NK-92 treated with Interleukin-12 subunit alpha and Interleukin-12 subunit beta, amount 100 ng/mL, for 24 hours (cell line): ENCODE measurements around the gene SPECC1L.

Experiments used
- DNase-seq: peaks from one replicate; lab custom pipeline; 2025; lab: John Stamatoyannopoulos, UW

Gene SPECC1L

GRCh38 chr22:24398409-24398808, 127.8 kb downstream of the SPECC1L start:
- no peak for DNase-seq

- no peak for DNase-seq
These were observed 129.5 kb downstream of the SPECC1L start for GRCh38 chr22:24400034-24400725.

GRCh38 chr22:24400726-24401596, 130.3 kb downstream of the SPECC1L start:
- no peak for DNase-seq

GRCh38 chr22:24401931-24402367, 131.3 kb downstream of the SPECC1L start:
- DNase-seq = no peak

- DNase-seq = no peak
These were observed 132.0 kb downstream of the SPECC1L start for GRCh38 chr22:24402460-24403192.

GRCh38 chr22:24403346-24403745, 132.7 kb downstream of the SPECC1L start:
- no peak for DNase-seq

- DNase-seq = no peak
These were observed 134.1 kb downstream of the SPECC1L start for GRCh38 chr22:24404561-24405275.

GRCh38 chr22:24405631-24406321, 135.1 kb downstream of the SPECC1L start:
- DNase-seq = no peak

GRCh38 chr22:24406322-24407277, 136.0 kb downstream of the SPECC1L start:
- no peak for DNase-seq

- no peak for DNase-seq
These were observed 136.6 kb downstream of the SPECC1L start for GRCh38 chr22:24407278-24407665.

- DNase-seq = no peak
These were observed 137.3 kb downstream of the SPECC1L start for GRCh38 chr22:24407884-24408283.

- no peak for DNase-seq
These were observed 138.0 kb downstream of the SPECC1L start for GRCh38 chr22:24408630-24409029.

- DNase-seq = no peak
These were observed 139.1 kb downstream of the SPECC1L start for GRCh38 chr22:24409707-24410106.

- DNase-seq = peak; percentile 65
These were observed 139.7 kb downstream of the SPECC1L start for GRCh38 chr22:24410110-24410856.

- DNase-seq = no peak
These were observed 140.8 kb downstream of the SPECC1L start for GRCh38 chr22:24411256-24412004.

GRCh38 chr22:24412274-24412673, 141.6 kb downstream of the SPECC1L start:
- DNase-seq = no peak

- DNase-seq = no peak
These were observed 142.6 kb downstream of the SPECC1L start for GRCh38 chr22:24413271-24413670.

GRCh38 chr22:24413736-24414385, 143.2 kb downstream of the SPECC1L start:
- no peak for DNase-seq
